GM12878 (cell line): Measurements from ENCODE around the gene GRN. TPM values are rescaled to one million over a fixed set of nuclear protein-coding genes. Genes with fewer than 3 reads are reported as not detected.

Experiments used
- CBX5 ChIP-seq: sonication (generic); IDR thresholded peaks from 2 replicates; pipeline ENCODE4 v1.6.1; 2016; ENCODE audit warnings: low read depth, moderate library complexity, mild to moderate bottlenecking, inconsistent platforms
- ETV6 ChIP-seq, 2 experiments: fragments of 450-650 bp in 1 of 2; IDR thresholded peaks in 1 of 2; conservative IDR thresholded peaks in 1 of 2; 2 replicates each; pipeline ENCODE4 v1.6.1; 2014; ENCODE audit warnings: antibody characterized with exemption in 1 of 2, borderline replicate concordance in 1 of 2, low read depth in 1 of 2, mild to moderate bottlenecking in 1 of 2, moderate library complexity in 1 of 2
- GATAD2B ChIP-seq: fragments of 450-650 bp; conservative IDR thresholded peaks from 2 replicates; pipeline ENCODE4 v1.6.1; 2017; ENCODE audit warnings: low read depth, mild to moderate bottlenecking, moderate library complexity
- HCFC1 ChIP-seq: fragments of 150-350 bp; IDR thresholded peaks from 2 replicates; pipeline ENCODE4 v1.6.1; 2014; ENCODE audit warnings: low read length
- KAT2A ChIP-seq: conservative IDR thresholded peaks from 2 replicates; pipeline ENCODE4 v1.6.1; 2011; ENCODE audit warnings: low read depth, low read length; ENCODE audit not compliant: control insufficient read depth
- POLR2A ChIP-seq: IDR thresholded peaks from 2 replicates; pipeline ENCODE4 v1.6.1; 2011; ENCODE audit warnings: low read depth, mild to moderate bottlenecking, low read length
- SREBF1 ChIP-seq: IDR thresholded peaks from 2 replicates; pipeline ENCODE4 v1.6.1; 2012; ENCODE audit warnings: mild to moderate bottlenecking, low read length
- ZNF217 ChIP-seq: fragments of 450-650 bp; IDR thresholded peaks from 2 replicates; pipeline ENCODE4 v1.6.1; 2017; ENCODE audit warnings: antibody characterized with exemption, mild to moderate bottlenecking
- polyA plus RNA-seq, 11 experiments: library from polyadenylated mRNA; depleted of rRNA in 4 of 11; unstranded in 6 of 11; stranded (reverse) in 5 of 11; fragments of >200 nt; fragmentation: Nextera tagmentation in 4 of 11; fragmentation: Illumina TruSeq in 1 of 11; extraction: Ambion mirVana in 4 of 11; extraction: Trizol in 1 of 11; gene quantifications; 1 replicate in 1 of 11; 2 replicates in 10 of 11; pipeline versions ENCODE4 v1.2.1 to v1.2.3, GENCODE V29; 2011 to 2016; ENCODE audit warnings: inconsistent platforms in 2 of 11, missing spikeins in 2 of 11, low read depth in 1 of 11
- total RNA-seq, 4 experiments: library from RNA; depleted of rRNA in 3 of 4; stranded (reverse); fragments of >200 nt in 3 of 4; fragmentation: Illumina TruSeq in 1 of 4; extraction: Trizol in 1 of 4; gene quantifications; 2 replicates each; pipeline versions ENCODE4 v1.2.1 to v1.2.3, GENCODE V29; 2013 to 2021
- TF ChIP-seq, protein P1 (sequence below): fragments of 450-650 bp; IDR thresholded peaks from 2 replicates; pipeline ENCODE4 v1.6.1; 2016; ENCODE audit warnings: mild to moderate bottlenecking, moderate library complexity, borderline replicate concordance
- TF ChIP-seq, protein P2 (sequence below): IDR thresholded peaks from 2 replicates; pipeline ENCODE4 v1.6.1; 2012; ENCODE audit warnings: mild to moderate bottlenecking, low read depth, low read length
- TF ChIP-seq, protein P3 (sequence below): IDR thresholded peaks from 2 replicates; pipeline ENCODE4 v1.6.1; 2011; ENCODE audit warnings: low read depth, mild to moderate bottlenecking, low read length, moderate library complexity, borderline replicate concordance; ENCODE audit errors: extremely low read depth
- TF ChIP-seq, protein P4 (sequence below): fragments of 450-650 bp; IDR thresholded peaks from 2 replicates; pipeline ENCODE4 v1.6.1; 2016; ENCODE audit warnings: mild to moderate bottlenecking
- TF ChIP-seq, protein P5 (sequence below): fragments of 450-650 bp; IDR thresholded peaks from 2 replicates; pipeline ENCODE4 v1.6.1; 2014; ENCODE audit warnings: mild to moderate bottlenecking
- TF ChIP-seq, protein P6 (sequence below): IDR thresholded peaks from 2 replicates; pipeline ENCODE4 v1.6.1; 2012; ENCODE audit warnings: low read length, inconsistent platforms

The GRN gene
- total and polyA plus RNA-seq, 10 of the 15 experiments (the other 5 are each of a cell fraction or from before 2014, with no cell fraction given) = 22.3 to 389 (median 139) TPM

DNA sequence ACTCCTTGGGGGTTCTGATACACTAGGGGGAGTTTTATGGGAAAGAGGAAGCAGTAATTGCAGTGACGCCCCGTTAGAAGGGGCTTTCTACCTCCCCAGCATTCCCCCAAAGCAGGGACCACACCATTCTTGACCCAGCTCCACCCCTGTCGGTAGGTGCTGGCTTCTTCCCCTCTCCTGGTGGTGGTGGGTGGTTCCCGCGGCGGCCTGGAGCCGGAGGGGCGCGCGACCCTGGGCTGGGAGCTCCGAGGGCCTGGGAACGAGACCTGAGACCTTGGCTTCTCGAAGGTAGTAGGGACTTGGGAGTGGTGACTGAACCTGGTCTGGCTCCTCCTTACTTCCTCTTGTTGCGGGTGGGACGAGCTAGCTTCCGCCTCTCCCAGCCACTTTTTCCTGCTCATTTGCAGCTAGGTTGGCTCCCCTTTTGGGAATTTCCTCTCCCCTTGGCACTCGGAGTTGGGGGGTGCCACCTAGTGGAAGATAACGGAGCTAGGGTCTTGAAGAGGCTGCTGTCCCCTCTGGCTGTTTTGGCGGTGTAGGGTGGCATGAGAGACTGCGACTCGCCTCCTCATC lies 438 bp downstream of the GRN start (continued):
- TF ChIP-seq, protein P1, sequence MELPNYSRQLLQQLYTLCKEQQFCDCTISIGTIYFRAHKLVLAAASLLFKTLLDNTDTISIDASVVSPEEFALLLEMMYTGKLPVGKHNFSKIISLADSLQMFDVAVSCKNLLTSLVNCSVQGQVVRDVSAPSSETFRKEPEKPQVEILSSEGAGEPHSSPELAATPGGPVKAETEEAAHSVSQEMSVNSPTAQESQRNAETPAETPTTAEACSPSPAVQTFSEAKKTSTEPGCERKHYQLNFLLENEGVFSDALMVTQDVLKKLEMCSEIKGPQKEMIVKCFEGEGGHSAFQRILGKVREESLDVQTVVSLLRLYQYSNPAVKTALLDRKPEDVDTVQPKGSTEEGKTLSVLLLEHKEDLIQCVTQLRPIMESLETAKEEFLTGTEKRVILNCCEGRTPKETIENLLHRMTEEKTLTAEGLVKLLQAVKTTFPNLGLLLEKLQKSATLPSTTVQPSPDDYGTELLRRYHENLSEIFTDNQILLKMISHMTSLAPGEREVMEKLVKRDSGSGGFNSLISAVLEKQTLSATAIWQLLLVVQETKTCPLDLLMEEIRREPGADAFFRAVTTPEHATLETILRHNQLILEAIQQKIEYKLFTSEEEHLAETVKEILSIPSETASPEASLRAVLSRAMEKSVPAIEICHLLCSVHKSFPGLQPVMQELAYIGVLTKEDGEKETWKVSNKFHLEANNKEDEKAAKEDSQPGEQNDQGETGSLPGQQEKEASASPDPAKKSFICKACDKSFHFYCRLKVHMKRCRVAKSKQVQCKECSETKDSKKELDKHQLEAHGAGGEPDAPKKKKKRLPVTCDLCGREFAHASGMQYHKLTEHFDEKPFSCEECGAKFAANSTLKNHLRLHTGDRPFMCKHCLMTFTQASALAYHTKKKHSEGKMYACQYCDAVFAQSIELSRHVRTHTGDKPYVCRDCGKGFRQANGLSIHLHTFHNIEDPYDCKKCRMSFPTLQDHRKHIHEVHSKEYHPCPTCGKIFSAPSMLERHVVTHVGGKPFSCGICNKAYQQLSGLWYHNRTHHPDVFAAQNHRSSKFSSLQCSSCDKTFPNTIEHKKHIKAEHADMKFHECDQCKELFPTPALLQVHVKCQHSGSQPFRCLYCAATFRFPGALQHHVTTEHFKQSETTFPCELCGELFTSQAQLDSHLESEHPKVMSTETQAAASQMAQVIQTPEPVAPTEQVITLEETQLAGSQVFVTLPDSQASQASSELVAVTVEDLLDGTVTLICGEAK = no peak
- TF ChIP-seq, protein P2, sequence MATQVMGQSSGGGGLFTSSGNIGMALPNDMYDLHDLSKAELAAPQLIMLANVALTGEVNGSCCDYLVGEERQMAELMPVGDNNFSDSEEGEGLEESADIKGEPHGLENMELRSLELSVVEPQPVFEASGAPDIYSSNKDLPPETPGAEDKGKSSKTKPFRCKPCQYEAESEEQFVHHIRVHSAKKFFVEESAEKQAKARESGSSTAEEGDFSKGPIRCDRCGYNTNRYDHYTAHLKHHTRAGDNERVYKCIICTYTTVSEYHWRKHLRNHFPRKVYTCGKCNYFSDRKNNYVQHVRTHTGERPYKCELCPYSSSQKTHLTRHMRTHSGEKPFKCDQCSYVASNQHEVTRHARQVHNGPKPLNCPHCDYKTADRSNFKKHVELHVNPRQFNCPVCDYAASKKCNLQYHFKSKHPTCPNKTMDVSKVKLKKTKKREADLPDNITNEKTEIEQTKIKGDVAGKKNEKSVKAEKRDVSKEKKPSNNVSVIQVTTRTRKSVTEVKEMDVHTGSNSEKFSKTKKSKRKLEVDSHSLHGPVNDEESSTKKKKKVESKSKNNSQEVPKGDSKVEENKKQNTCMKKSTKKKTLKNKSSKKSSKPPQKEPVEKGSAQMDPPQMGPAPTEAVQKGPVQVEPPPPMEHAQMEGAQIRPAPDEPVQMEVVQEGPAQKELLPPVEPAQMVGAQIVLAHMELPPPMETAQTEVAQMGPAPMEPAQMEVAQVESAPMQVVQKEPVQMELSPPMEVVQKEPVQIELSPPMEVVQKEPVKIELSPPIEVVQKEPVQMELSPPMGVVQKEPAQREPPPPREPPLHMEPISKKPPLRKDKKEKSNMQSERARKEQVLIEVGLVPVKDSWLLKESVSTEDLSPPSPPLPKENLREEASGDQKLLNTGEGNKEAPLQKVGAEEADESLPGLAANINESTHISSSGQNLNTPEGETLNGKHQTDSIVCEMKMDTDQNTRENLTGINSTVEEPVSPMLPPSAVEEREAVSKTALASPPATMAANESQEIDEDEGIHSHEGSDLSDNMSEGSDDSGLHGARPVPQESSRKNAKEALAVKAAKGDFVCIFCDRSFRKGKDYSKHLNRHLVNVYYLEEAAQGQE = peak; percentile 8; the same call in 1 of the 2 replicates
- TF ChIP-seq POLR2A (no peak; the same call in 1 of the 2 replicates), CBX5 (no peak), KAT2A (no peak), ETV6 (conservative IDR thresholded peaks at IDR 0.05 in 1 of 2, IDR thresholded peaks at IDR 0.05 in 1 of 2; ENCODE audit: borderline replicate concordance in 1 of 2, low read depth in 1 of 2) (peak in 1 of 2 experiments; percentile 78; a peak in 2 of 4 replicates), SREBF1 (no peak), GATAD2B (peak; percentile 60; the same call in 1 of the 2 replicates), HCFC1 (no peak), ZNF217 (no peak)
- TF ChIP-seq, protein P3, sequence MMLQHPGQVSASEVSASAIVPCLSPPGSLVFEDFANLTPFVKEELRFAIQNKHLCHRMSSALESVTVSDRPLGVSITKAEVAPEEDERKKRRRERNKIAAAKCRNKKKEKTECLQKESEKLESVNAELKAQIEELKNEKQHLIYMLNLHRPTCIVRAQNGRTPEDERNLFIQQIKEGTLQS = no peak
- TF ChIP-seq, protein P4, sequence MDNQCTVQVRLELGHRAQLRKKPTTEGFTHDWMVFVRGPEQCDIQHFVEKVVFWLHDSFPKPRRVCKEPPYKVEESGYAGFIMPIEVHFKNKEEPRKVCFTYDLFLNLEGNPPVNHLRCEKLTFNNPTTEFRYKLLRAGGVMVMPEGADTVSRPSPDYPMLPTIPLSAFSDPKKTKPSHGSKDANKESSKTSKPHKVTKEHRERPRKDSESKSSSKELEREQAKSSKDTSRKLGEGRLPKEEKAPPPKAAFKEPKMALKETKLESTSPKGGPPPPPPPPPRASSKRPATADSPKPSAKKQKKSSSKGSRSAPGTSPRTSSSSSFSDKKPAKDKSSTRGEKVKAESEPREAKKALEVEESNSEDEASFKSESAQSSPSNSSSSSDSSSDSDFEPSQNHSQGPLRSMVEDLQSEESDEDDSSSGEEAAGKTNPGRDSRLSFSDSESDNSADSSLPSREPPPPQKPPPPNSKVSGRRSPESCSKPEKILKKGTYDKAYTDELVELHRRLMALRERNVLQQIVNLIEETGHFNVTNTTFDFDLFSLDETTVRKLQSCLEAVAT = 0 out of 2 replicates have a peak, but pooled peaks have one; percentile 12
- TF ChIP-seq, protein P5, sequence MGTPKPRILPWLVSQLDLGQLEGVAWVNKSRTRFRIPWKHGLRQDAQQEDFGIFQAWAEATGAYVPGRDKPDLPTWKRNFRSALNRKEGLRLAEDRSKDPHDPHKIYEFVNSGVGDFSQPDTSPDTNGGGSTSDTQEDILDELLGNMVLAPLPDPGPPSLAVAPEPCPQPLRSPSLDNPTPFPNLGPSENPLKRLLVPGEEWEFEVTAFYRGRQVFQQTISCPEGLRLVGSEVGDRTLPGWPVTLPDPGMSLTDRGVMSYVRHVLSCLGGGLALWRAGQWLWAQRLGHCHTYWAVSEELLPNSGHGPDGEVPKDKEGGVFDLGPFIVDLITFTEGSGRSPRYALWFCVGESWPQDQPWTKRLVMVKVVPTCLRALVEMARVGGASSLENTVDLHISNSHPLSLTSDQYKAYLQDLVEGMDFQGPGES = no peak
- TF ChIP-seq, protein P6, sequence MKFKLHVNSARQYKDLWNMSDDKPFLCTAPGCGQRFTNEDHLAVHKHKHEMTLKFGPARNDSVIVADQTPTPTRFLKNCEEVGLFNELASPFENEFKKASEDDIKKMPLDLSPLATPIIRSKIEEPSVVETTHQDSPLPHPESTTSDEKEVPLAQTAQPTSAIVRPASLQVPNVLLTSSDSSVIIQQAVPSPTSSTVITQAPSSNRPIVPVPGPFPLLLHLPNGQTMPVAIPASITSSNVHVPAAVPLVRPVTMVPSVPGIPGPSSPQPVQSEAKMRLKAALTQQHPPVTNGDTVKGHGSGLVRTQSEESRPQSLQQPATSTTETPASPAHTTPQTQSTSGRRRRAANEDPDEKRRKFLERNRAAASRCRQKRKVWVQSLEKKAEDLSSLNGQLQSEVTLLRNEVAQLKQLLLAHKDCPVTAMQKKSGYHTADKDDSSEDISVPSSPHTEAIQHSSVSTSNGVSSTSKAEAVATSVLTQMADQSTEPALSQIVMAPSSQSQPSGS = no peak
